Neural progenitor cell (in vitro differentiated cells): ENCODE results near the gene MEGF8. TPM values are rescaled to one million over a fixed set of nuclear protein-coding genes. Genes with fewer than 3 reads are reported as not detected.
A peak's percentile ranks its signal among the peaks of the same experiment; 100 is the strongest.

ENCODE experiments used
- DNase-seq: peaks from one replicate; pipeline ENCODE4 v3.0.0-alpha.2; 2016; ENCODE audit warnings: low spot score
- H2AFZ ChIP-seq: fragments of 200-600 bp; sonication (generic); replicated peaks from 2 replicates; pipeline ENCODE4 v1.6.1; 2016; ENCODE audit warnings: antibody characterized with exemption
- H3F3A ChIP-seq: fragments of 200-600 bp; sonication (generic); 2 replicates; pipeline ENCODE4 v1.6.1; 2016; ENCODE audit warnings: antibody characterized with exemption, low read depth
- H3K27ac ChIP-seq: fragments of 200-600 bp; sonication (generic); 2 replicates; pipeline ENCODE4 v1.5.1; 2016; ENCODE audit warnings: mild to moderate bottlenecking
- H3K27me3 ChIP-seq: fragments of 200-600 bp; sonication (generic); 2 replicates; pipeline ENCODE4 v1.6.1; 2016; ENCODE audit warnings: mild to moderate bottlenecking, moderate library complexity
- H3K36me3 ChIP-seq: fragments of 200-600 bp; sonication (generic); 2 replicates; pipeline ENCODE4 v1.5.1; 2016
- H3K4me1 ChIP-seq: fragments of 200-600 bp; sonication (generic); 2 replicates; pipeline ENCODE4 v1.6.1; 2016; ENCODE audit warnings: mixed run types
- H3K4me2 ChIP-seq: fragments of 200-600 bp; sonication (generic); 2 replicates; pipeline ENCODE4 v1.6.1; 2016
- H3K4me3 ChIP-seq: fragments of 200-600 bp; sonication (generic); 2 replicates; pipeline ENCODE4 v1.5.1; 2016
- H3K79me2 ChIP-seq: fragments of 200-600 bp; sonication (generic); 2 replicates; pipeline ENCODE4 v1.6.1; 2016; ENCODE audit warnings: low read depth
- H3K9ac ChIP-seq: fragments of 200-600 bp; sonication (generic); 2 replicates; pipeline ENCODE4 v1.6.1; 2016
- H3K9me3 ChIP-seq: fragments of 200-600 bp; sonication (generic); 2 replicates; pipeline ENCODE4 v1.5.1; 2016; ENCODE audit warnings: low read depth
- H4K20me1 ChIP-seq: fragments of 200-600 bp; sonication (generic); 2 replicates; pipeline ENCODE4 v1.6.1; 2016; ENCODE audit warnings: low read depth
- H3K27ac Mint-ChIP-seq: 3 replicates; pipeline ENCODE4 v1.8.0; 2021; ENCODE audit warnings: mixed read lengths
- H3K27me3 Mint-ChIP-seq: 2 replicates; pipeline ENCODE4 v1.8.0; 2022; ENCODE audit warnings: low read depth, mild to moderate bottlenecking, inconsistent platforms, moderate library complexity, mixed read lengths; ENCODE audit not compliant: insufficient read depth
- H3K36me3 Mint-ChIP-seq: 3 replicates; pipeline ENCODE4 v1.8.0; 2021; ENCODE audit warnings: mixed read lengths
- H3K4me1 Mint-ChIP-seq: 3 replicates; pipeline ENCODE4 v1.8.0; 2021; ENCODE audit warnings: mixed read lengths
- H3K4me3 Mint-ChIP-seq: 3 replicates; pipeline ENCODE4 v1.8.0; 2021; ENCODE audit warnings: mild to moderate bottlenecking, moderate library complexity, mixed read lengths
- H3K9me3 Mint-ChIP-seq: 3 replicates; pipeline ENCODE4 v1.8.0; 2020; ENCODE audit warnings: mixed read lengths
- EZH2 ChIP-seq: fragments of 200-600 bp; sonication (generic); IDR thresholded peaks from 2 replicates; pipeline ENCODE4 v1.6.1; 2017; ENCODE audit warnings: antibody characterized with exemption, mild to moderate bottlenecking, moderate library complexity
- EZH2phosphoT487 ChIP-seq: fragments of 200-600 bp; sonication (generic); IDR thresholded peaks from 2 replicates; pipeline ENCODE4 v1.6.1; 2017; ENCODE audit warnings: antibody characterized with exemption
- total RNA-seq: library from RNA; depleted of rRNA; stranded (reverse); fragments of >200 nt; gene quantifications from 2 replicates; pipeline ENCODE4 v1.2.3, GENCODE V29; 2015; ENCODE audit warnings: low replicate concordance
- TF ChIP-seq, protein P1 (sequence below): fragments of 200-600 bp; sonication (generic); IDR thresholded peaks from 2 replicates; pipeline ENCODE4 v1.5.1; 2017; ENCODE audit warnings: antibody characterized with exemption, mild to moderate bottlenecking

Gene MEGF8
- total RNA-seq, 1 donor from 2014 or later = 7.3 TPM

- DNase-seq = peak; percentile 52
- peaks cover 32% of the 10 kb centered on the region for H4K20me1 ChIP-seq
- Mint-ChIP-seq H3K4me1 (peaks cover 50% of the 10 kb centered on the region), H3K36me3 (peaks cover 2% of the 10 kb centered on the region), H3K4me3 (peak overlapping the region; percentile 81), H3K27me3 (peaks cover 16% of the 10 kb centered on the region), H3K9me3 (no peaks in the 10 kb centered on the region), H3K27ac (peak overlapping the region; percentile 81)
- H2AFZ ChIP-seq = no peak overlapping the region
- H3K9me3 ChIP-seq = no peaks in the 10 kb centered on the region
- H3K79me2 ChIP-seq = peaks cover 35% of the 10 kb centered on the region
- peak overlapping the region; percentile 55 for H3K27ac ChIP-seq
- no peaks in the 10 kb centered on the region for H3K27me3 ChIP-seq
- H3K9ac ChIP-seq = no peak overlapping the region
- peaks cover 56% of the 10 kb centered on the region for H3F3A ChIP-seq
- TF ChIP-seq, protein P1, sequence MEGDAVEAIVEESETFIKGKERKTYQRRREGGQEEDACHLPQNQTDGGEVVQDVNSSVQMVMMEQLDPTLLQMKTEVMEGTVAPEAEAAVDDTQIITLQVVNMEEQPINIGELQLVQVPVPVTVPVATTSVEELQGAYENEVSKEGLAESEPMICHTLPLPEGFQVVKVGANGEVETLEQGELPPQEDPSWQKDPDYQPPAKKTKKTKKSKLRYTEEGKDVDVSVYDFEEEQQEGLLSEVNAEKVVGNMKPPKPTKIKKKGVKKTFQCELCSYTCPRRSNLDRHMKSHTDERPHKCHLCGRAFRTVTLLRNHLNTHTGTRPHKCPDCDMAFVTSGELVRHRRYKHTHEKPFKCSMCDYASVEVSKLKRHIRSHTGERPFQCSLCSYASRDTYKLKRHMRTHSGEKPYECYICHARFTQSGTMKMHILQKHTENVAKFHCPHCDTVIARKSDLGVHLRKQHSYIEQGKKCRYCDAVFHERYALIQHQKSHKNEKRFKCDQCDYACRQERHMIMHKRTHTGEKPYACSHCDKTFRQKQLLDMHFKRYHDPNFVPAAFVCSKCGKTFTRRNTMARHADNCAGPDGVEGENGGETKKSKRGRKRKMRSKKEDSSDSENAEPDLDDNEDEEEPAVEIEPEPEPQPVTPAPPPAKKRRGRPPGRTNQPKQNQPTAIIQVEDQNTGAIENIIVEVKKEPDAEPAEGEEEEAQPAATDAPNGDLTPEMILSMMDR = no peak
- no peak for TF ChIP-seq EZH2phosphoT487
- TF ChIP-seq EZH2 = no peak
- H3K4me2 ChIP-seq = peak overlapping the region; percentile 87
- H3K36me3 ChIP-seq = no peaks in the 10 kb centered on the region
- H3K4me3 ChIP-seq = peak overlapping the region; percentile 91
- peaks cover 47% of the 10 kb centered on the region for H3K4me1 ChIP-seq
Measured at GRCh38 chr19:42281827-42282762, 43.3 kb upstream of the MEGF8 start.

DNA sequence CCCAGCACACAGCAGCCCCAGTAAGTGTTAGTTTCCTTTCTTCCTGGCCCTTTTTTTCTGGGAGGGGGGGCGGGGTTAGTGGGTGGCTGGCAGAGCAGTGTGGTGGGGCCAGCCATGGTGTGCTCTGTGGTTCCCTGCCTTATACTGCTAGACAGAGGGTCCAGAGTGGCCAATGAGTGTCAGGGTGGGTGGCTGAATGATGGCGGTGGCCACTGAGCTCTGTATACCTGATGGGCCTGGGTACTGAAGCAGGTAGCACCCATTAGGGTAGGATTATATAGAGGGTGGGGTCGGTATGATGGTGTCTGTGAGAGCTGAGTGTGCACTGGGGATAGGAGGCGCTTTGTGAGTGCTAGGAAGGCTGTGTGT lies 42.6 kb upstream of the MEGF8 start:
- TF ChIP-seq, protein P1 = no peak
- TF ChIP-seq EZH2phosphoT487 (no peak), EZH2 (no peak)
- H3K27ac ChIP-seq = no peak overlapping the region
- H3K36me3 ChIP-seq = no peaks in the 10 kb centered on the region
- H3K4me3 ChIP-seq = peak overlapping the region; percentile 50
- H3F3A ChIP-seq = peaks cover 56% of the 10 kb centered on the region
- H3K4me1 ChIP-seq = peaks cover 47% of the 10 kb centered on the region
- H4K20me1 ChIP-seq = peaks cover 37% of the 10 kb centered on the region
- H2AFZ ChIP-seq = no peak overlapping the region
- Mint-ChIP-seq H3K27ac (no peak overlapping the region), H3K36me3 (peaks cover 5% of the 10 kb centered on the region), H3K4me3 (peak overlapping the region; percentile 81), H3K4me1 (peaks cover 47% of the 10 kb centered on the region), H3K9me3 (no peaks in the 10 kb centered on the region), H3K27me3 (peaks cover 16% of the 10 kb centered on the region)
- H3K9me3 ChIP-seq = no peaks in the 10 kb centered on the region
- no peak overlapping the region for H3K9ac ChIP-seq
- H3K27me3 ChIP-seq = no peaks in the 10 kb centered on the region
- H3K4me2 ChIP-seq = peak overlapping the region; percentile 87
- no peak for DNase-seq
- H3K79me2 ChIP-seq = peaks cover 35% of the 10 kb centered on the region

- Histone ChIP-seq H4K20me1 (peaks cover 40% of the 10 kb centered on the region), H3K79me2 (peaks cover 35% of the 10 kb centered on the region)
Measured at GRCh38 chr19:42283188-42284065, 42.0 kb upstream of the MEGF8 start.

More at GRCh38 chr19:42283188-42284065, 42.0 kb upstream of the MEGF8 start:
- H3K4me2 ChIP-seq = peak overlapping the region; percentile 87
- peak; percentile 98 for DNase-seq
- TF ChIP-seq, protein P1 = no peak
- H3K4me1 ChIP-seq = peaks cover 47% of the 10 kb centered on the region
- H2AFZ ChIP-seq = no peak overlapping the region
- Mint-ChIP-seq H3K27me3 (peaks cover 15% of the 10 kb centered on the region), H3K4me1 (peaks cover 44% of the 10 kb centered on the region), H3K27ac (no peak overlapping the region), H3K36me3 (peaks cover 5% of the 10 kb centered on the region), H3K9me3 (no peaks in the 10 kb centered on the region), H3K4me3 (no peak overlapping the region)
- peak overlapping the region; percentile 89 for H3K27ac ChIP-seq
- peaks cover 56% of the 10 kb centered on the region for H3F3A ChIP-seq
- peak overlapping the region; percentile 50 for H3K4me3 ChIP-seq
- H3K9ac ChIP-seq = no peak overlapping the region
- no peaks in the 10 kb centered on the region for H3K27me3 ChIP-seq
- no peaks in the 10 kb centered on the region for H3K36me3 ChIP-seq
- no peaks in the 10 kb centered on the region for H3K9me3 ChIP-seq
